HEK293 (cell line): ENCODE data around the gene PI4KA.

ENCODE experiments used
- CTCF ChIP-seq: fragments of 450-650 bp; formaldehyde crosslinking; IDR thresholded peaks from 2 replicates; pipeline ENCODE4 v1.5.1; 2016; ENCODE audit warnings: missing biosample characterization, missing genetic modification characterization
- PATZ1 ChIP-seq: fragments of 450-650 bp; formaldehyde crosslinking; IDR thresholded peaks from 2 replicates; pipeline ENCODE4 v1.5.1; 2016; ENCODE audit warnings: missing biosample characterization, missing genetic modification characterization
- REST ChIP-seq: fragments of 450-650 bp; formaldehyde crosslinking; IDR thresholded peaks from 2 replicates; pipeline ENCODE4 v1.5.1; 2016; ENCODE audit warnings: missing biosample characterization, missing genetic modification characterization
- TCF7L2 ChIP-seq: IDR thresholded peaks from 2 replicates; pipeline ENCODE4 v1.6.1; 2011; ENCODE audit warnings: low read depth, mild to moderate bottlenecking, inconsistent platforms, low read length, moderate library complexity, borderline replicate concordance
- YY1 ChIP-seq: fragments of 450-650 bp; formaldehyde crosslinking; IDR thresholded peaks from 2 replicates; pipeline ENCODE4 v1.5.1; 2018; ENCODE audit warnings: missing biosample characterization, missing genetic modification characterization
- ZBTB20 ChIP-seq: fragments of 450-650 bp; formaldehyde crosslinking; IDR thresholded peaks from 2 replicates; pipeline ENCODE4 v1.5.1; 2016; ENCODE audit warnings: missing biosample characterization, missing genetic modification characterization
- ZNF133 ChIP-seq: fragments of 450-650 bp; formaldehyde crosslinking; IDR thresholded peaks from 2 replicates; pipeline ENCODE4 v1.5.1; 2016; ENCODE audit warnings: missing biosample characterization, missing genetic modification characterization
- ZNF23 ChIP-seq: fragments of 450-650 bp; formaldehyde crosslinking; IDR thresholded peaks from 2 replicates; pipeline ENCODE4 v1.5.1; 2016; ENCODE audit warnings: missing biosample characterization, missing genetic modification characterization, borderline replicate concordance
- ZNF521 ChIP-seq: fragments of 450-650 bp; formaldehyde crosslinking; IDR thresholded peaks from 2 replicates; pipeline ENCODE4 v1.5.1; 2017; ENCODE audit warnings: missing biosample characterization, mild to moderate bottlenecking, missing genetic modification characterization
- ZNF610 ChIP-seq: fragments of 450-650 bp; formaldehyde crosslinking; IDR thresholded peaks from 2 replicates; pipeline ENCODE4 v1.5.1; 2016; ENCODE audit warnings: missing biosample characterization, missing genetic modification characterization, borderline replicate concordance
- ZNF747 ChIP-seq: fragments of 450-650 bp; formaldehyde crosslinking; IDR thresholded peaks from 2 replicates; pipeline ENCODE4 v1.5.1; 2016; ENCODE audit warnings: missing biosample characterization, missing genetic modification characterization

- TF ChIP-seq CTCF (tag by site-specific recombination) (no peak), ZNF521 (no peak), ZNF610 (no peak), ZNF133 (tag by site-specific recombination) (no peak), REST (tag by site-specific recombination) (no peak), ZNF23 (no peak), PATZ1 (no peak), ZNF747 (tag by site-specific recombination) (no peak), ZBTB20 (tag by site-specific recombination) (no peak), YY1 (tag by site-specific recombination) (no peak), TCF7L2 (no peak)
These were observed 111.4 kb downstream of the PI4KA start for GRCh38 chr22:20747223-20747622.
